22Rv1 (cell line): ENCODE data around the gene SMYD3.

Experiments used
- CTCF ChIP-seq: fragments of 450-650 bp; IDR thresholded peaks from 2 replicates; pipeline ENCODE4 v1.5.1; 2017; ENCODE audit warnings: mild to moderate bottlenecking
- ZFX ChIP-seq: fragments of 450-650 bp; IDR thresholded peaks from 2 replicates; pipeline ENCODE4 v1.6.1; 2017; ENCODE audit warnings: antibody characterized with exemption, borderline replicate concordance

DNA sequence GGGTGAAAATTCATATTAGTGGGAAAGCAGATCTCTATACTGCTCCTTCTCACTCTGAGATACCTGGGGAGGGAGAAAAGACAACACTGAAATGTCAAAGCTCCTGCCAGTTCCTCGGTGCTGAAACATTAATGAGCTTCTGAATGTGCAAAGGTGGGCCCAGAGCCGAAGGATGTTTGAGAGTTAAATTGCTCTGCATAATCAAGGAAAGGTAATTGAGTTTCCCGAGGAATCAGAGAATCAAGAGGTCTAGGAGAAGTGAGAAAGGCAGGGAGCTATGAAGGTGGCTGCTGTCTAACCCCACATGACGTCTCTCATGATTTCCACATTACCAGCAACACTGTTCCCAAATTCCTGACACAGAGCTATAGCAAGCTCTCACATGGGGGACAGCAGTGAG, 346.7 kb downstream of the SMYD3 start:
- TF ChIP-seq CTCF (no peak), ZFX (no peak)
